ENCODE measurements around the gene PSEN2. TPM values are rescaled to one million over a fixed set of nuclear protein-coding genes. Genes with fewer than 3 reads are reported as not detected.

PSEN2 gene
- total RNA-seq, 2 experiments from 2014 or later = 0.81 to 1.2 TPM

DNA sequence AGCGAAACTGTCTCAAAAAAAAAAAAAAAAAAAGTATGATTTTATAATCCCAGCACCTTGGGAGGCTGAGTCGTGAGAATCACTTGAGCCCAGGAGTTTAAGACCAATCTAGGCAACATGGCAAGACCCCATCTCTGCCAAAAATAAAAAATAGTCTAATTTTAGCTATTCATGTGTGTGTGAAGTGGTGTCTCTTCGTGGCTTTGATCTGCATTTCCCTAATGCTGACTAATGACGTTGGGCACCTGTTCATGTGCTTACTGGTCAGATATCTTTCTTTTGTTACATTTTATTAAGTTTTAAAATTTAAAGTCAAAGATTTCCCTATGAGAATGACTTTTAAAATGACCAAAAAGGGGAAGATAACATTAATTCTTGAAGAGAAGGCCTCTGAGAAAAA, 31.0 kb downstream of the PSEN2 start:
- Mint-ChIP-seq H3K27me3 (no peaks in the 10 kb centered on the region), H3K36me3 (ENCODE audit: low read depth) (no peaks in the 10 kb centered on the region), H3K4me1 (ENCODE audit: low read depth) (no peaks in the 10 kb centered on the region), H3K4me3 (no peak overlapping the region), H3K9me3 (no peaks in the 10 kb centered on the region), H3K27ac (no peak overlapping the region)
- no peaks in the 10 kb centered on the region for H3K27me3 ChIP-seq (ENCODE audit: control insufficient read depth in 1 of 2, insufficient read depth in 2 of 2, low read length in 2 of 2)
- no peak overlapping the region for H3K4me3 ChIP-seq (ENCODE audit: low read length)
- ChIA-PET CTCF (interaction anchor here (0.7 kb wide), 1 partner anchor 152 kb away, joined by 3 read pairs; no protein-coding TSS in a partner anchor), POLR2A (no interaction called here)
- DNase-seq (no peak), ATAC-seq (ENCODE audit: poor library complexity) (no peak)
- TF ChIP-seq, protein P1, sequence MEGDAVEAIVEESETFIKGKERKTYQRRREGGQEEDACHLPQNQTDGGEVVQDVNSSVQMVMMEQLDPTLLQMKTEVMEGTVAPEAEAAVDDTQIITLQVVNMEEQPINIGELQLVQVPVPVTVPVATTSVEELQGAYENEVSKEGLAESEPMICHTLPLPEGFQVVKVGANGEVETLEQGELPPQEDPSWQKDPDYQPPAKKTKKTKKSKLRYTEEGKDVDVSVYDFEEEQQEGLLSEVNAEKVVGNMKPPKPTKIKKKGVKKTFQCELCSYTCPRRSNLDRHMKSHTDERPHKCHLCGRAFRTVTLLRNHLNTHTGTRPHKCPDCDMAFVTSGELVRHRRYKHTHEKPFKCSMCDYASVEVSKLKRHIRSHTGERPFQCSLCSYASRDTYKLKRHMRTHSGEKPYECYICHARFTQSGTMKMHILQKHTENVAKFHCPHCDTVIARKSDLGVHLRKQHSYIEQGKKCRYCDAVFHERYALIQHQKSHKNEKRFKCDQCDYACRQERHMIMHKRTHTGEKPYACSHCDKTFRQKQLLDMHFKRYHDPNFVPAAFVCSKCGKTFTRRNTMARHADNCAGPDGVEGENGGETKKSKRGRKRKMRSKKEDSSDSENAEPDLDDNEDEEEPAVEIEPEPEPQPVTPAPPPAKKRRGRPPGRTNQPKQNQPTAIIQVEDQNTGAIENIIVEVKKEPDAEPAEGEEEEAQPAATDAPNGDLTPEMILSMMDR (IDR thresholded peaks at IDR 0.05) = no peak
- H3K9me3 ChIP-seq (ENCODE audit: control insufficient read depth in 1 of 2, insufficient read depth in 1 of 2, low read length in 2 of 2) = no peaks in the 10 kb centered on the region
- no peaks in the 10 kb centered on the region for H3K4me1 ChIP-seq (ENCODE audit: insufficient read depth, low read length)
- intact Hi-C loops (cut with DNase I, micrococcal nuclease) = no loop called here
- H3K36me3 ChIP-seq (ENCODE audit: insufficient read depth, low read length) = no peaks in the 10 kb centered on the region
- no peak overlapping the region for H3K27ac ChIP-seq (ENCODE audit: low read depth in 1 of 2, low read length in 2 of 2)

DNA sequence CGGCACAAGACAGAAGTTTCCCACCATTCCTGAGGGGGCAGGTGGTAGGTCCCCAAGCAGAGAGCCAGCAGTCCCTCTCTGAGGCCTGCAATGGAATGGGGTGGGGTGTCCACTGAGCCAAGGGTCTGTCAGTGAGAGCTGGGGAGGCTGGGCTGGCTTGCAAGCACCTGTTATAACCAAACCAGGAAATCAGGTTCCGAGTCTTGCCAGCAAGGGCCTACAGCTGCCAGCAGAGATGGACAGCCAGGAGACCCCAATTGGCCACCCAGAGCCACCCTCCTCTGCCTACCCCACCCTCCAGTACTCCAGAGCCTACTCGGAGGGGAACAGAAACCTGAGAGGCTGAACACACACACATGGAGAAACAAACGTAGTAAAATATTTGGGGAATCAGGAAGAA, 32.2 kb downstream of the PSEN2 start:
- DNase-seq = no peak
- CTCF ChIA-PET = interaction anchor here (0.5 kb wide), 1 partner anchor 58 kb away, joined by 3 read pairs; no protein-coding TSS in a partner anchor
- Mint-ChIP-seq H3K4me3 (no peak overlapping the region), H3K36me3 (ENCODE audit: low read depth) (no peaks in the 10 kb centered on the region), H3K27me3 (no peaks in the 10 kb centered on the region), H3K9me3 (no peaks in the 10 kb centered on the region), H3K4me1 (ENCODE audit: low read depth) (no peaks in the 10 kb centered on the region), H3K27ac (no peak overlapping the region)
- intact Hi-C loops (cut with DNase I, micrococcal nuclease) = no loop called here
- H3K27ac ChIP-seq (ENCODE audit: low read depth in 1 of 2, low read length in 2 of 2) = no peak overlapping the region
- no peak for ATAC-seq (ENCODE audit: poor library complexity)
- no peaks in the 10 kb centered on the region for H3K27me3 ChIP-seq (ENCODE audit: control insufficient read depth in 1 of 2, insufficient read depth in 2 of 2, low read length in 2 of 2)
- POLR2A ChIA-PET = no interaction called here
- no peaks in the 10 kb centered on the region for H3K36me3 ChIP-seq (ENCODE audit: insufficient read depth, low read length)
- no peaks in the 10 kb centered on the region for H3K4me1 ChIP-seq (ENCODE audit: insufficient read depth, low read length)
- no peaks in the 10 kb centered on the region for H3K9me3 ChIP-seq (ENCODE audit: control insufficient read depth in 1 of 2, insufficient read depth in 1 of 2, low read length in 2 of 2)
- TF ChIP-seq, protein P1 (IDR thresholded peaks at IDR 0.05) = no peak
- H3K4me3 ChIP-seq (ENCODE audit: low read length) = no peak overlapping the region

DNA sequence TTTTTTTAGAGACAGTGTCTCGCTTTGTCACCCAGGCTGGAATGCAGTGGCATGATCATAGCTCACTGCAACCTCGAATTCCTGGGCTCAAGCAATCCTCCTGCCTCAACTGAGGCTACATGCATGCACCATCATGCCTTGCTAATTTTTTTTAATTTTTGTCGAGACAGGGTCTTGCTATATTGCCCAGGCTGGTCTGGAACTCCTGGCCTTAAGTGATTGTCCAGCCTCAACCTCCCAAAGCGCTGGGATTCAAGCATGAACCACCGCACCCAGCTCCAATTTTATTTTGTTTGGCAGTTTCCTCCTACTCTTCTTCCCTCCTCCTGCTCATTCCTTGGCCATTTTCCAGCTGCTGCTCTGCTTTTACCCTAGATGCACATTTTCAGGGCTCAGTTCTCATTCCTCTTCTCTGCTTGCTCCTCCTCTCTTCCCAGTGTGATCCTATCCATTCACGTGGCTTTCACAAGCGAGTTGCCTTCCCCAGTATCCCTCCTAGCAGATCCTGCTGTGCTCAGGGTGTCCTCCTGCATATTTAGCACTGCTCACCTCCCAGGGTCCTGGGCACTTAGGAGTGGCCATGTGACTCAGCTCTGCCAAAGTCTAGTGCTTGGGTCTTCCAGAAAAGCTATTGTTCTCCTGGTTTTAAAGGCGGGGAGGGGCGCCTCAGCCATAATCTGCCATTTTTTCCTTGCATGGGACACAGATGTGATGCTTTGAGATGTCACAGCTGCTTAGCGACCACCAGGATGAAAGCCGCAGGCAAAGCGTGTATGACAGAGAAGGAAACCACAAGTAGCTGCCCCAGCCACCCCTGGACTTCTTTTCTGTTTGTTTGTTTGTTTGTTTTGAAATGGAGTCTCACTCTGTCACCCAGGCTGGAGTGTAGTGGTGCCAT, 33.7 kb downstream of the PSEN2 start:
- DNase-seq (no peak), ATAC-seq (ENCODE audit: poor library complexity) (no peak)
- H3K4me1 ChIP-seq (ENCODE audit: insufficient read depth, low read length) = no peaks in the 10 kb centered on the region
- H3K9me3 Mint-ChIP-seq = no peaks in the 10 kb centered on the region
- H3K4me3 ChIP-seq (ENCODE audit: low read length) = no peak overlapping the region
- H3K4me3 Mint-ChIP-seq = no peak overlapping the region
- no peak overlapping the region for H3K27ac ChIP-seq (ENCODE audit: low read depth in 1 of 2, low read length in 2 of 2)
- CTCF ChIA-PET = no interaction called here
- intact Hi-C loops (cut with DNase I, micrococcal nuclease) = no loop called here
- no peaks in the 10 kb centered on the region for H3K9me3 ChIP-seq (ENCODE audit: control insufficient read depth in 1 of 2, insufficient read depth in 1 of 2, low read length in 2 of 2)
- H3K36me3 ChIP-seq (ENCODE audit: insufficient read depth, low read length) = no peaks in the 10 kb centered on the region
- H3K27me3 Mint-ChIP-seq = no peaks in the 10 kb centered on the region
- no peak overlapping the region for H3K27ac Mint-ChIP-seq
- H3K36me3 Mint-ChIP-seq (ENCODE audit: low read depth) = no peaks in the 10 kb centered on the region
- H3K27me3 ChIP-seq (ENCODE audit: control insufficient read depth in 1 of 2, insufficient read depth in 2 of 2, low read length in 2 of 2) = no peaks in the 10 kb centered on the region
- TF ChIP-seq, protein P1 (IDR thresholded peaks at IDR 0.05) = no peak
- no peaks in the 10 kb centered on the region for H3K4me1 Mint-ChIP-seq (ENCODE audit: low read depth)
- POLR2A ChIA-PET = no interaction called here
